GM18498 (cell line): ENCODE measurements around the gene NR1I3.

Source experiments
- ATAC-seq: cut with Tn5 transposase; IDR thresholded peaks from one replicate; pipeline ENCODE4 v1.9.1; 2021; ENCODE audit warnings: mild to moderate bottlenecking, moderate library complexity; ENCODE audit not compliant: unreplicated experiment

NR1I3 gene

GRCh38 chr1:161196521-161197451, 41.2 kb downstream of the NR1I3 start:
- no peak for ATAC-seq

GRCh38 chr1:161196111-161196510, 41.9 kb downstream of the NR1I3 start:
- no peak for ATAC-seq

- ATAC-seq: peak; percentile 52
Observed at GRCh38 chr1:161195171-161195570, 42.8 kb downstream of the NR1I3 start.

GRCh38 chr1:161193561-161194235, 44.3 kb downstream of the NR1I3 start:
- no peak for ATAC-seq

- peak; percentile 76 for ATAC-seq
Observed at GRCh38 chr1:161192476-161193465, 45.2 kb downstream of the NR1I3 start.

GRCh38 chr1:161191971-161192370, 46.0 kb downstream of the NR1I3 start:
- ATAC-seq: no peak

GRCh38 chr1:161190962-161191521, 47.0 kb downstream of the NR1I3 start:
- ATAC-seq: no peak

- no peak for ATAC-seq
Observed at GRCh38 chr1:161189036-161189435, 49.0 kb downstream of the NR1I3 start.

- ATAC-seq: no peak
Observed at GRCh38 chr1:161188381-161188780, 49.6 kb downstream of the NR1I3 start.

- no peak for ATAC-seq
Observed at GRCh38 chr1:161187311-161187710, 50.7 kb downstream of the NR1I3 start.

- ATAC-seq: peak; percentile 28
Observed at GRCh38 chr1:161185732-161186311, 52.2 kb downstream of the NR1I3 start.

GRCh38 chr1:161185282-161185682, 52.7 kb downstream of the NR1I3 start:
- ATAC-seq: peak; percentile 64

- ATAC-seq: peak; percentile 44
Observed at GRCh38 chr1:161182214-161182613, 55.8 kb downstream of the NR1I3 start.

- ATAC-seq: no peak
Observed at GRCh38 chr1:161180639-161181038, 57.4 kb downstream of the NR1I3 start.

- ATAC-seq: no peak
Observed at GRCh38 chr1:161179698-161180097, 58.3 kb downstream of the NR1I3 start.
